ENCODE measurements around the gene GSTA5. TPM values are rescaled to one million over a fixed set of nuclear protein-coding genes. Genes with fewer than 3 reads are reported as not detected.
"Not testable (repeated sequence)": the region's sequence is repeated elsewhere in the genome, so short reads cannot be mapped to it uniquely, and the experiment has no call there.

GSTA5 gene
- polyA plus RNA-seq, 2 of the 4 experiments (the other 2 are of a cell fraction): not detected

DNA sequence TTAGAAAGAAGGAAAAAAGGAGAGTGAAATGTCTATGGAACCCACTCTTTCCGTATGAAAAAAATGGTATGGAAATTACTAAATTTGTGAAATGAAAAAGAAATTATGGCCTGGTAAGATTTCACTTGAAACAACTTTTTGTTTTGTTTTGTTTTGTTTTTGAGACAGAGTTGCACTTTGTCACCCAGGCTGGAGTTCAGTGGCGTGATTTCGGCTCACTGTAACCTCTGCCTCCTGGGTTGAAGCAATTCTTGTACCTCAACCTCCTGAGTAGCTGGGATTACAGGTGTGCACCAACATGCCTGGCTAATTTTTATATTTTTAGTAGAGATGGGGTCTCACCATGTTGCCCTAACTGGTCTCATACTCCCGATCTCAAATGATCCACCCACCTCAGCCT is 17.8 kb upstream of the GSTA5 start:
- FAIRE-seq: no peak
- DNase-seq (ENCODE audit: low read depth in 1 of 2, low spot score in 1 of 2): no peak
- Histone ChIP-seq H3K4me2 (no peak overlapping the region), H3K4me1 (no peaks in the 10 kb centered on the region), H3K27ac (no peak overlapping the region), H3K9me3 (no peaks in the 10 kb centered on the region), H3K4me3 (no peak overlapping the region)
- ChIA-PET POLR2A (no interaction called here), CTCF (interaction anchor here (1.5 to 2.3 kb wide), 2 partner anchors 18 to 25 kb away, joined by 3 to 7 read pairs; no protein-coding TSS in a partner anchor)
- WGBS (ENCODE audit: missing lambda C conversion rate): 82% methylated on average over 4 of the region's 4 CpGs
- TF ChIP-seq, protein P1, sequence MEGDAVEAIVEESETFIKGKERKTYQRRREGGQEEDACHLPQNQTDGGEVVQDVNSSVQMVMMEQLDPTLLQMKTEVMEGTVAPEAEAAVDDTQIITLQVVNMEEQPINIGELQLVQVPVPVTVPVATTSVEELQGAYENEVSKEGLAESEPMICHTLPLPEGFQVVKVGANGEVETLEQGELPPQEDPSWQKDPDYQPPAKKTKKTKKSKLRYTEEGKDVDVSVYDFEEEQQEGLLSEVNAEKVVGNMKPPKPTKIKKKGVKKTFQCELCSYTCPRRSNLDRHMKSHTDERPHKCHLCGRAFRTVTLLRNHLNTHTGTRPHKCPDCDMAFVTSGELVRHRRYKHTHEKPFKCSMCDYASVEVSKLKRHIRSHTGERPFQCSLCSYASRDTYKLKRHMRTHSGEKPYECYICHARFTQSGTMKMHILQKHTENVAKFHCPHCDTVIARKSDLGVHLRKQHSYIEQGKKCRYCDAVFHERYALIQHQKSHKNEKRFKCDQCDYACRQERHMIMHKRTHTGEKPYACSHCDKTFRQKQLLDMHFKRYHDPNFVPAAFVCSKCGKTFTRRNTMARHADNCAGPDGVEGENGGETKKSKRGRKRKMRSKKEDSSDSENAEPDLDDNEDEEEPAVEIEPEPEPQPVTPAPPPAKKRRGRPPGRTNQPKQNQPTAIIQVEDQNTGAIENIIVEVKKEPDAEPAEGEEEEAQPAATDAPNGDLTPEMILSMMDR (IDR thresholded peaks at IDR 0.05): no peak
- TF ChIP-seq, protein P2, sequence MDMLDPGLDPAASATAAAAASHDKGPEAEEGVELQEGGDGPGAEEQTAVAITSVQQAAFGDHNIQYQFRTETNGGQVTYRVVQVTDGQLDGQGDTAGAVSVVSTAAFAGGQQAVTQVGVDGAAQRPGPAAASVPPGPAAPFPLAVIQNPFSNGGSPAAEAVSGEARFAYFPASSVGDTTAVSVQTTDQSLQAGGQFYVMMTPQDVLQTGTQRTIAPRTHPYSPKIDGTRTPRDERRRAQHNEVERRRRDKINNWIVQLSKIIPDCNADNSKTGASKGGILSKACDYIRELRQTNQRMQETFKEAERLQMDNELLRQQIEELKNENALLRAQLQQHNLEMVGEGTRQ (IDR thresholded peaks at IDR 0.05): no peak
- TF ChIP-seq PHF8 (IDR thresholded peaks at IDR 0.05; ENCODE audit: borderline replicate concordance, low read depth): no peak
- TF ChIP-seq GATA3 (IDR thresholded peaks at IDR 0.05; ENCODE audit: borderline replicate concordance): no peak
- ATAC-seq: no peak

DNA sequence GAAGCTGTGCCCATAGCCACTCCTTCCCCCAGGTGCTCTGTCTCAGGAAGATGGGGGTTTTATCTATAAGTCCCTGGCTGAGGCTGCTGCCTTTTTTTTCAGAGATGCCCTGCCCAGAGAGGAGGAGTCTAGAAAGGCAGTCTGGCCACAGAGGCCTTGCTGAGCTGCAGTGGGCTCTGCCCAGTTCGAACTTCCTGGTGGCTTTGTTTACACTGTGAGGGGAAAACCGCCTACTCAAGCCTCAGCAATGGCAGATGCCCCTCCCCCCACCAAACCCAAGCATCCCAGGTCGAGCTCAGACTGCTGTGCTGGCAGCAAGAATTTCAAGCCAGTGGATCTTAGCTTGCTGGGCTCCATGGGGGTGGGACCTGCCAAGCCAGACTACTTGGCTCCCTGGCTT is 15.5 kb upstream of the GSTA5 start:
- peak in 1 of 2 experiments; percentile 36 for DNase-seq (ENCODE audit: low read depth in 1 of 2, low spot score in 1 of 2)
- FAIRE-seq, ATAC-seq, H3K9me3 ChIP-seq, H3K27ac ChIP-seq, H3K4me3 ChIP-seq, POLR2A ChIA-PET, H3K4me1 ChIP-seq, CTCF ChIA-PET: not testable (repeated sequence)
- H3K4me2 ChIP-seq: peak overlapping the region; percentile 25; the same call in 1 of the 3 replicates
- no CpG with 5 or more reads among the region's 3 CpGs for WGBS (ENCODE audit: missing lambda C conversion rate)

DNA sequence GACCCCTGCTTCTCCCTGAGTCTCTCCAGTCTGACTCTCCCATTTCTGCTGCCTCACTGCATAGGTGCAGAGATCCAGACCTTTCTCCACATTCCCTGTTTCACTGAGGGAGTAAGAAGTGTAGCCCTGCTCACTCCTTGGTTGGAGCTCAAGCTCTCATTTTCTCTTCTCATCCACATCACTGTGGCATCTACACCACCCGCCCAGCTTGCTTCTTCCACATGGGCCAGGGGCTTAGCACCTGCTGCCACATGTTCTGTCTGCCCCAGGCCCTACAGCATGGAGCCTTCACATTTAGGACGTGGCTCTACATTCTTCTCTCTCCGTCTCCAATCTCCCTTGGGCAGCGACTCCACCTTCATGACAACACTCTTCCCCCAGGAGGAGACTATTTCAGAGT is 8.5 kb upstream of the GSTA5 start:
- DNase-seq (ENCODE audit: low read depth in 1 of 2, low spot score in 1 of 2): no peak
- POLR2A ChIA-PET: no interaction called here
- H3K4me1 ChIP-seq: no peaks in the 10 kb centered on the region
- FAIRE-seq: no peak
- no peak overlapping the region for H3K4me2 ChIP-seq
- TF ChIP-seq KDM1A (IDR thresholded peaks at IDR 0.05; ENCODE audit: low read depth): no peak
- TF ChIP-seq TP53 (CRISPR knock-in tag; IDR thresholded peaks at IDR 0.05): no peak
- TF ChIP-seq NPAS2 (CRISPR knock-in tag; IDR thresholded peaks at IDR 0.05; ENCODE audit: borderline replicate concordance): no peak
- no peak for TF ChIP-seq HOXB13 (CRISPR knock-in tag; IDR thresholded peaks at IDR 0.05; ENCODE audit: low read depth)
- no peak for TF ChIP-seq RARB (CRISPR knock-in tag; IDR thresholded peaks at IDR 0.05)
- TF ChIP-seq, protein P2 (IDR thresholded peaks at IDR 0.05): no peak
- TF ChIP-seq ESRRA (IDR thresholded peaks at IDR 0.05; ENCODE audit: borderline replicate concordance, low read length): no peak
- H3K27ac ChIP-seq: no peak overlapping the region
- CTCF ChIA-PET: no interaction called here
- H3K9me3 ChIP-seq: no peaks in the 10 kb centered on the region
- no peak for ATAC-seq
- 54% methylated on average over 4 of the region's 4 CpGs for WGBS (ENCODE audit: missing lambda C conversion rate)
- H3K4me3 ChIP-seq: no peak overlapping the region

DNA sequence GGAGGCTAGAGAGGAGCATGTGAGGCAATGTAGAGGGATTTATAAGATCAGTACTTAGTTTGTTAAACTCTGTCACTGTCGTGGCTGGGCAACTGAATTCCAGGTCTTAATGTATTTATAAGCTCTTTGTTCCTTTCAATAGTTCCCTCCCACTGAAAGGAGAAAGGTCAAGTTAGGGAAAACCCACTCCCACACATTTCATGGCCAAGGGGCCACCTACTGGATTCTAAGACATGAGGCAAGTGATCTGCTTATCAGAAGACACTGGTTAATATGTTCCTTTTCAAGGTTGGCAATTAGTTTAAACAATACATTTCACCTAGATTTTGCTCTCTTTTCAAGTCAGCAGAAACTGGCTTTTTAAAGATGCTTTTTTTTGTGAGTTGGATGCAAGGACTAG is 5.4 kb upstream of the GSTA5 start:
- Histone ChIP-seq H3K9me3 (no peaks in the 10 kb centered on the region), H3K4me2 (no peak overlapping the region), H3K4me1 (no peaks in the 10 kb centered on the region), H3K4me3 (no peak overlapping the region), H3K27ac (no peak overlapping the region)
- TF ChIP-seq, protein P2 (IDR thresholded peaks at IDR 0.05): no peak
- TF ChIP-seq ZSCAN20 (CRISPR knock-in tag; IDR thresholded peaks at IDR 0.05): no peak
- no peak for TF ChIP-seq GATA3 (IDR thresholded peaks at IDR 0.05; ENCODE audit: borderline replicate concordance)
- TF ChIP-seq EHMT2 (IDR thresholded peaks at IDR 0.05; ENCODE audit: low read depth): no peak
- TF ChIP-seq CEBPB (IDR thresholded peaks at IDR 0.05): no peak
- TF ChIP-seq TP53 (CRISPR knock-in tag; IDR thresholded peaks at IDR 0.05): no peak
- no peak for TF ChIP-seq MYC (IDR thresholded peaks at IDR 0.05; ENCODE audit: borderline replicate concordance, low read length)
- TF ChIP-seq SREBF2 (IDR thresholded peaks at IDR 0.05): no peak
- TF ChIP-seq, protein P3, sequence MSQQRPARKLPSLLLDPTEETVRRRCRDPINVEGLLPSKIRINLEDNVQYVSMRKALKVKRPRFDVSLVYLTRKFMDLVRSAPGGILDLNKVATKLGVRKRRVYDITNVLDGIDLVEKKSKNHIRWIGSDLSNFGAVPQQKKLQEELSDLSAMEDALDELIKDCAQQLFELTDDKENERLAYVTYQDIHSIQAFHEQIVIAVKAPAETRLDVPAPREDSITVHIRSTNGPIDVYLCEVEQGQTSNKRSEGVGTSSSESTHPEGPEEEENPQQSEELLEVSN (IDR thresholded peaks at IDR 0.05; ENCODE audit: borderline replicate concordance, low read depth): no peak
- no peak for TF ChIP-seq HDAC2 (IDR thresholded peaks at IDR 0.05)
- POLR2A ChIA-PET: no interaction called here
- 41% methylated on average over 1 of the region's 1 CpG for WGBS (ENCODE audit: missing lambda C conversion rate)
- no peak for FAIRE-seq
- no peak for DNase-seq (ENCODE audit: low read depth in 1 of 2, low spot score in 1 of 2)
- no peak for ATAC-seq
- CTCF ChIA-PET: no interaction called here
